Limb (tissue), 2 donors: Measurements from ENCODE around the gene THOP1.

Experiments used
- DNase-seq, 2 donors: peaks; one replicate each; pipeline ENCODE4 v3.0.0-alpha.2; 2016; ENCODE audit errors: extremely low spot score in 2 of 2

THOP1 gene

GRCh38 chr19:2785244-2785997 lies at the start of gene THOP1:
Gene THOP1 (plus strand): TSS chr19:2785503. CDS start chr19:2785663, 160 bp downstream.
- DNase-seq = peak; percentile 98 to 99

GRCh38 chr19:2736550-2737190 lies 48.6 kb upstream of the THOP1 start:
- no peak for DNase-seq

- peak; percentile 98 to 100 for DNase-seq
Measured at GRCh38 chr19:2739602-2740313, 45.5 kb upstream of the THOP1 start, which contains the start of gene SLC39A3. Gene SLC39A3 (minus strand): TSS chr19:2740017. CDS start chr19:2737257, 2,760 bp downstream.

DNA sequence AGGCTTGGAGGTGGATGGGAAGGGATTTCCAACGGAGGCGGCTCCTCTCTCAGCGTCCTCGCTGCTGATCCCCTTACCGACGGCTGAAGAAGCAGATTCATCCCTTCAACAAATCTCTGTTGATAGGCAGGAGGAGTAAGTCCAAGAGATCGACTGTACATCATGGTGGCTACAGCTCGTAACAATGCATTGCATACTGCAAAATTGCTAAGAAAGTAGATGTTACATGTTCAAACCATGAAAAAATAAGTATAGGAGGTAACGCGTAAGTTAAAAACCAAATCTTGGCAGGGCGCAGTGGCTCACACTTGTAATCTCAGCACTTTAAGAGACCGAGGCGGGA lies 45.0 kb upstream of the THOP1 start:
- no peak for DNase-seq

DNA sequence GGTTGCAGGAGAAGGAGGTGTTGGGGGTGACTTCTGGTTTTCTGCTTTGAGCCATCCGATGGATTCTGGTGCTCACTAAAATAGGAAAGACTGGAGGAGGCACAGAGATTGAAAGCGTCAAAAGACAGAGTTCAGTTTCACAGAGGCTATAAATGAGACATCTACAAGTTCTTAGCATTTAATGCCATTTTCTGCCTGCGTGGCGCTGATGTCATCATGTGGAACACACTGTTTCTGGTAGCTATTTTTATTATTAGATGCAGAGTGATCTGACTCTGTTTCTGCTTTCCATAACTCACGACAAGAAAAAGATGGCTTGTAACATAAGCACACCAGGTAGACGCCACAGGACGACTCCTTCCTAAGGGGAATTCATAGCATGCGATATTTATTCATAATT lies 42.2 kb upstream of the THOP1 start:
- DNase-seq = no peak

DNA sequence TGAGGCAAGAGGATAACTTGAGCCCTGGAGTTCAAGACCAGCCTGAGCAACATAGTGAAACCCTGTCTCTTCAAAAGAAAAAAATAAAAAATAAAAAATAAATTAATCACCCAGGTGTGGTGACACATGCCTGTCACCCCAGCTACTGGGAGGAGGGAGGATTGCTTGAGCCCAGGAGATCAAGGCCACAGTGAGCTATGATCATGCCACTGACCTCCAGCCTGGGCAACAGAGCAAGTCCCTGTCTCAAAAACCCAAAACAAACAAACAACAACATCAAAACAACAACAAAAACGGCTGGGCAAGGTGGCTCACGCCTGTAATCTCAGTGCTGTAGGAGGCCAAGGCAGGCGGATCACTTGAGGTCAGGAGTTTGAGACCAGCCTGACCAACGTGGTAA lies 41.2 kb upstream of the THOP1 start:
- no peak for DNase-seq

DNA sequence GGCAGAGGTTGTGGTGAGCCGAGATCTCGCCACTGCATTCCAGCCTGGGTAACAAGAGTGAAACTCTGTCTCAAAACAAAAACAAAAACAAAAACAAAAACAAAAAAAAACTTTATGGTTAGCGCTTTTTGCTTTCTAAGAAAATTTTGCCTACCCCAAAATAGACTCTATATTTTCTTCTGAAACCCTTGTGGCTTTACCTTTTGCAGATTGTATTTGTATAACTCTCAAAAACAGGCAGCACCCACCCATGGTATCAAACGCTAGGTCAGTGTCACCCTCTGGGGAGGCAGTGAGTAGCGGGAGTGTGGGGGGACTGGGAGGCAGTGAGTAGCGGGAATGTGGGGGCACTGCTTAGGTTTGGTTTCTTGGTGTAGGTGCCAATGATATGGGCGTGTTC lies 38.0 kb upstream of the THOP1 start:
- no peak for DNase-seq

- DNase-seq = no peak
Measured at GRCh38 chr19:2750808-2751437, 34.4 kb upstream of the THOP1 start.

DNA sequence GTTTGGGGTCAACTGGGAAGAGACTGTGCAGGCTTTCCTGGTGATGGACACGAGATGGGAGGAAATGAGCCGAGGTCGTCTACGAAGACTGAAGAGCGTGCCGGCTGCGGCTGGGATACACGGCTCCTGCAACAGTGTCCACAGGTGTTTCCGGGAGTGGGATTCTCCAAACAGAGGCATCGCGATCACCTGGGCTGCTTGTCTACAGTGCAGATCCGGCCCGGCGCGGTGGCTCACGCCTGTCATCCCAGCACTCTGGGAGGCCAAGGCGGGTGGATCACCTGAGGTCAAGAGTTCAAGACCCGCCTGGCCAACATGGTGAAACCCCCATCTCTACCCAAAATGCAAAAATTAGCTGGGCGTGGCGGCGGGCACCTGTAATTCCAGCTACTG lies 33.9 kb upstream of the THOP1 start:
- no peak for DNase-seq

- peak in 1 of 2 donors; percentile 27 for DNase-seq
Measured at GRCh38 chr19:2754659-2755447, 30.4 kb upstream of the THOP1 start.

DNA sequence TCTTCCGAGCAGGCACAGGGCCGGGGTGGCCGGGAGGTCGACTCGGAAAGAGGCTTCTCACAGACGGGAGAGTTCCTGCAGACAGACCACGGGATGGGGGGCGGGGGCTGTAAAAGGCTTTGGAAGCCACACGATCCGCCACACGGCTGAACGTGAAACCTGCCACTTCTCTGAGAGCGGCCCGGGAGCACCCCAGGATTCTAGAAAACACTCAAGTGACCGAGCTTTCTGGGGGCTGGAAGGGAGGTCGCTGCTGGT lies 29.9 kb upstream of the THOP1 start:
- no peak for DNase-seq

DNA sequence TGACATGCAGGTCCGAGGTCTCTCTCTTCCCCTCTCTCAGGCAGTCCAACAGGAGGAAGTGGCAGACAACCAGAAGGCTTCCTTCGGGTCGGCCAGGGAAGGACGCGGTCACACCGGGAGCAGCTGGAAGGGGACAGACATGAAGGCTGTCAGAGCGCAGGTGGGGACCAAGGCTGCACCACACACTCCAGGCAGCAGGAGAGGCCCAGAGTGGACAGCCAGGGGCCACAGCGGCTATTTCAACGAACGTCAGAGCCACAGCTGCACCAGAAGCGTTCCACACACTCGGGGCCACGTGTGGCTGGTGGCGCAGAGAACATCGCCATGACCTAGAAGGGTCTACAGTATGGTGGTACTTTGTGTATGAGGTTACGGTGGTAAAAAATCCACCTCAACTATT lies 29.5 kb upstream of the THOP1 start:
- DNase-seq = no peak

DNA sequence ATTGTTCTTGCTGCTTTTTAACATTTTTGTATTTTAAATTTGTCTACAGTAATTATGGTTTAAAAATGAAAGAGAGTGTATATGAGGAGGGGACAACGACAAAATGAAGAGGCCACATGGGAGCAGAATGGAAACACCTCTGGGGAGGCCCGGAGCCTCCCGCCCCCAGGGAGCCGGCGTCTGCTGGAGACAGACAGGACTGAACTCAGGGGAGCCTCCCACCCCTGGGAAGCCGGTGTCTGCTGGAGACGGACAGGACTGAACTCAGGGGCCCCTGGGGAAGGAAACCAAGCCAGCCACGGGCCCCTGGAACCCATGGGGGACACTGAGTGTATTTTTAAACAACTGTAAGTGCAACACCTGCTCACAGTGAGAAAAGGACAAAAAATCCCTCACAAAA lies 28.8 kb upstream of the THOP1 start:
- no peak for DNase-seq

DNA sequence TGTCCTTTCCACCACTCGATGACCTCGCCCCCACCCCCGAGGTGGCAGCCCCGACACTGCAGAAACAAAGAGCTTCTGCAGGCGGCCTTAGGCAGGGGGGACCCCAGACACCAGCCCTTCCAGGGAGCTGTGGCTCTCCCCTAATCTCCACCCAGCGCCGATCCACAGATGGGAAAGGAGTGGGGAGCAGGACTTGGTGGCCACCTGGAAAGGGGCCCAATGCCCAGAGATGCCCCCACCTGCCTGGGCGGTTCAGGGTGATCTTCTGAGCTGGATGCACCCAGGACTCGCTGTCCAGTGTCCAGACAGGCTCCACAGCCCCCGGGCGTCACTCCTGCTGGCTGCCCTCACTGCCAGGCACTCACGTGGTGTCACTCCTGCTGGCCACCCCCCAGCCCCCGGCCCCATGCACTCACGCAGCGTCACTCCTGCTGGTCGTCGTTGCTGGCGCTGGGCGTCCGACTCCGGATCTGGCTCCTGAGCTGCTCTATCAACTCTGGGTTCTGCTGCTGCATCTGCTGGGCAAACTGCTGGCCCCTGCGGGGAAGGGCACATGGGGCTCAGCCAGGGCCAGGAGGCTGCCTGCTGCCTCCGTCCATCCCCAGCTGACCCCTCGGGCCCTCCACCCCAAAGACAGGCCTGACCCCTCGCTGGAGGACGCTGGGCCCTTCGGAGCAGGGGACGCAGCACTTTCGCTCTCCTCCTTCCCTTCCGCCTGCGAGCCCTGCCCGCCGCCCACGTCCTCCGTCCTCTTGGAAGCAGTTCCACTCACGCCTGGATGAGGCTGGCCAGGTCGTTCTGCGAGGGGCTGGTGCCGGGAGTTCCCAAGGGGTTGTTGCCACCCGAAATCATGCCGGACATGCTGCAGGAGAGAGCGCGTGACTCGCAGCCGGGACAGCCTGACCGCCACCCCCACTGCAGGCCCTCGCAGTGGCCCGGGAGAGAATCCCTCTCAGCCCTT lies 28.1 kb upstream of the THOP1 start:
- DNase-seq = peak in 1 of 2 donors; percentile 21

DNA sequence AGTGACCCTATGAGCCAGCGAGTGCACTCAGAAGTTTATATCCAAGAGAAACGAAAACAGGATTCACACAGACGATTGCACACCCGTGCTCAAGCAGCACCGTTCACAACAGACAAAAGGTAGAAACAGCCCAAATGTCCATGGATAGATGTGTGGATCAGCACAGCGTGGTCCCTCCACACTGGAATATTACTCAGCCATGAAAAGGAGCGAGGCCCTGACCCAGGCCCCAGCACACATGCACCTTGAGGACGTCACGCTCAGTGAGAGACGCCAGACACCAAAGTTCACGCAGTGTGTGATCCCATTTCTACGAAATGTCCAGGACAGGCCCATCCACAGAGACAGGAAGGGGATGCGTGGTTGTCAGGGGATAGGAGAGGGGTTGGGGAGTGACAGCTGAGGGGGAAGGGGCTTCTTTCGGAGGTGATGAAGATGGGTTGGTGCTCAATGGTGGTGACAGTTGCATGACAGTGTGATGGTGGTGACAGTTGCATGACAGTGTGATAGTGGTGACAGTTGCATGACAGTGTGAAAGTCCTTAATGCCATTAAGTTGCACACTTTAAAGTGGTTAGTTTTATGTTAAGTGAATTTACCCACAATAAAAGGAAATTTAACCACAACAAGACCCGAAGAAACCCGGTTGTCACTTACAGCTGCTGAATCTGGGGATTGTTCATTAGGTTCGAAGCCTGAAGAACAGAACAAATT lies 26.5 kb upstream of the THOP1 start:
- DNase-seq = no peak

DNA sequence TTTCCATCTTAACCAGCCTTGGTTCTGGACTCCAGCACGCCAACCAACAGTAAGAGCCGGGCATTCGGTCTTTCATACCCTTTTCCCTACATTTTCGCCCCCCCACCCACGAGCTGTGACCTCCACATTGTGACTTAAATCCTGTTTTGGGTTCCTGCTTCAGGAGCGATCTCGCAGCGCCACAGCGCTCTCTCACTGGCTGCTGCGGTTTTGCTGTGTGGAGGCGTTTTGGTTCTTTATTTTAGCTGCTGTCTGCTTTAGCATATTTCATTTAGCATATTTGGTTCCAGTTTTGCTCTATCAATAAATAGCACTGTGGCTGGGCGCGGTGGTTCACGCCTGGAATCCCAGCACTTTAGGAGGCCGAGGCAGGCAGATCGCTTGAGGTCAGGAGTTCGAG lies 25.9 kb upstream of the THOP1 start:
- DNase-seq = no peak

- DNase-seq = no peak
Measured at GRCh38 chr19:2759965-2760364, 25.3 kb upstream of the THOP1 start.

DNA sequence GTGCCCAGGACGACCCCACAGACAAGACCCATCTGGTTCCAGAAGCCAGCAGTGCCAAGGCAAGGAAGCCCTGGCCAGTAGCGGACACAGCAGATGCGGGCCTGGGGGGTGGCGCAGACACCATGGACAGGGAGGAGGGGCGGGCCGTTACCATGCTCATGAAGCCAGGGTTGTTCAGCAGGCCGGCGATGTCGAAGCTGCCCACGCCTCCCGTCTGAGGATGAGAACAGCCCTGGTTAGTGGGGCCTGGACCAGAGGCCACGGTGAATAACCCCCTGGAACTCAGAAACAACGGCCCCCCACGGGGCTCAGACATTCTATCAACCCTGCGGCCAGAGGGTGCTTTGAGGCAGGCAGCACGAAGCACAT lies 24.0 kb upstream of the THOP1 start:
- DNase-seq = no peak

DNA sequence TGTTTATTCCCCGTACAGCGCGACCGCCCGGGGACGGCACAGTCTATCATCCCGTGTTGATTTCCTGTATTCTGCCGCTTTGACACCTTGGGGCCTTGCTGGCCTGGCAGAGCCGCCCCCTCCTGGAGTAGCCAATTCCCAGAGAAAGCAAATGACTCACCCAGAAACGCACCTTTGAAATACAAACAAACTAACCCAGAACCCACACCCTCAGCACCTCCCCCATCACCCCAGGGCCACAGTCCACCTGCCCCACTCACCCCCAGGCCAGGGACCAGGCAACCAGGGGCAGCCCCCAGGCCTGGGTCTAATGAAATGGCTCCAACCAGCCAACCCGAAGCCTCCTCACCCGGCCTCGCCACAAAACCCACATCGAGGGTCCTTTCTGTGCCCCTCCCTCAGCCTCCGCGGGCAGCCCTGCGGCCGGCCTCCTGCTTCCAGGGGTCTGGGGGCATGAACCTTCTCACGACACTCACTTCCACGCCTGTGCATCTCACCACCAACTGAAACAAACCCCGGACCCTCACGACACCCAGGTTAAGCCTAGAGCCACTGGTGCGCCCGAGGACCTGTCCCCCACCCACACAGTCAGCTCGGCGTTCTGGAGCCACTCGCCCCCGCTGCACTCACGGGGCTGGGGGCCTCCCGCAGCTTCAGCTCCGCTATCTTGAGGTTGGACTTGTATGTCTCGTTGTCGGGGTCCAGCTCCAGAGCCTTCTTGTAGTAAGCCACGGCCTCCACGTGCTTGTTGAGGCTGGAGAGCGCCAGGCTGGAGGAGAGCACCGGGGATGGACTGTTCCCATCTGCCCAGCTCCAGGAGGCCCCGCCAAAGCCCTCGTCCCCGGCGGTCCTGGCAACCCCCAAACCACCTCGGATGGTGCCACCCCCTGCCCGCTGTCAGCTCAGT lies 23.2 kb upstream of the THOP1 start:
- peak in 1 of 2 donors; percentile 24 for DNase-seq
